Ishikawa (cell line): ENCODE measurements around the gene SPAST.

Source experiments
- CEBPB ChIP-seq: IDR thresholded peaks from 2 replicates; pipeline ENCODE4 v1.6.1; 2012
- CREB1 ChIP-seq: IDR thresholded peaks from 2 replicates; pipeline ENCODE4 v1.6.1; 2012; ENCODE audit warnings: low read depth
- EGR1 ChIP-seq: IDR thresholded peaks from 2 replicates; pipeline ENCODE4 v1.6.1; 2012
- EP300 ChIP-seq: IDR thresholded peaks from 2 replicates; pipeline ENCODE4 v1.6.1; 2012; ENCODE audit warnings: borderline replicate concordance
- NFIC ChIP-seq: IDR thresholded peaks from 2 replicates; pipeline ENCODE4 v1.6.1; 2012
- RAD21 ChIP-seq: IDR thresholded peaks from 2 replicates; pipeline ENCODE4 v1.6.1; 2012; ENCODE audit warnings: low read depth
- TAF1 ChIP-seq: IDR thresholded peaks from 2 replicates; pipeline ENCODE4 v1.6.1; 2012; ENCODE audit warnings: low read depth, mild to moderate bottlenecking
- YY1 ChIP-seq: IDR thresholded peaks from 2 replicates; pipeline ENCODE4 v1.6.1; 2012; ENCODE audit warnings: low read depth
- ZBTB7A ChIP-seq: IDR thresholded peaks from 2 replicates; pipeline ENCODE4 v1.6.1; 2012; ENCODE audit warnings: low read depth
- TF ChIP-seq, protein P1 (sequence below): IDR thresholded peaks from 2 replicates; pipeline ENCODE4 v1.6.1; 2012
- TF ChIP-seq, protein P2 (sequence below): IDR thresholded peaks from 2 replicates; pipeline ENCODE4 v1.6.1; 2012; ENCODE audit warnings: low read depth, mild to moderate bottlenecking
- TF ChIP-seq, protein P3 (sequence below): IDR thresholded peaks from 2 replicates; pipeline ENCODE4 v1.6.1; 2012

DNA sequence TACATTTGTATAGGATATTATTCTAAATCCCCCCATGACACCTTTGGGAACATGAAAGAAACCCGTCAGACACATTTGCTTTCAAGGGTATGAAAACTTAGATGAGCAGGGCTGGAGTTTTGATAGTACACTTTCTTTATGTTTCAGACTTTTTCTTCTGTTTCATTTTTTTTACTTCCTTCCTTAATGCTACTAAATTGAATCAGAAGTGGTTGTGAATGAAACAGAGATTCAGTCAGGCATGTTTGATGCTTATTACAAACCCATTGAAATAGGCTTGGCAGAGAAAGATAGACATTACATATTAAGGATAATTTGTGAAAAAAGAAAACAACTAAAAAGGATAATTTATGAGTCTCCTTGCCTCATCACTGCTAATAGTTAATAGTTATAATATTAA lies 129.1 kb downstream of the SPAST start:
- TF ChIP-seq ZBTB7A: no peak
- TF ChIP-seq TAF1: no peak
- TF ChIP-seq RAD21: no peak
- no peak for TF ChIP-seq CEBPB
- TF ChIP-seq, protein P1, sequence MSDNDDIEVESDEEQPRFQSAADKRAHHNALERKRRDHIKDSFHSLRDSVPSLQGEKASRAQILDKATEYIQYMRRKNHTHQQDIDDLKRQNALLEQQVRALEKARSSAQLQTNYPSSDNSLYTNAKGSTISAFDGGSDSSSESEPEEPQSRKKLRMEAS: no peak
- TF ChIP-seq, protein P2, sequence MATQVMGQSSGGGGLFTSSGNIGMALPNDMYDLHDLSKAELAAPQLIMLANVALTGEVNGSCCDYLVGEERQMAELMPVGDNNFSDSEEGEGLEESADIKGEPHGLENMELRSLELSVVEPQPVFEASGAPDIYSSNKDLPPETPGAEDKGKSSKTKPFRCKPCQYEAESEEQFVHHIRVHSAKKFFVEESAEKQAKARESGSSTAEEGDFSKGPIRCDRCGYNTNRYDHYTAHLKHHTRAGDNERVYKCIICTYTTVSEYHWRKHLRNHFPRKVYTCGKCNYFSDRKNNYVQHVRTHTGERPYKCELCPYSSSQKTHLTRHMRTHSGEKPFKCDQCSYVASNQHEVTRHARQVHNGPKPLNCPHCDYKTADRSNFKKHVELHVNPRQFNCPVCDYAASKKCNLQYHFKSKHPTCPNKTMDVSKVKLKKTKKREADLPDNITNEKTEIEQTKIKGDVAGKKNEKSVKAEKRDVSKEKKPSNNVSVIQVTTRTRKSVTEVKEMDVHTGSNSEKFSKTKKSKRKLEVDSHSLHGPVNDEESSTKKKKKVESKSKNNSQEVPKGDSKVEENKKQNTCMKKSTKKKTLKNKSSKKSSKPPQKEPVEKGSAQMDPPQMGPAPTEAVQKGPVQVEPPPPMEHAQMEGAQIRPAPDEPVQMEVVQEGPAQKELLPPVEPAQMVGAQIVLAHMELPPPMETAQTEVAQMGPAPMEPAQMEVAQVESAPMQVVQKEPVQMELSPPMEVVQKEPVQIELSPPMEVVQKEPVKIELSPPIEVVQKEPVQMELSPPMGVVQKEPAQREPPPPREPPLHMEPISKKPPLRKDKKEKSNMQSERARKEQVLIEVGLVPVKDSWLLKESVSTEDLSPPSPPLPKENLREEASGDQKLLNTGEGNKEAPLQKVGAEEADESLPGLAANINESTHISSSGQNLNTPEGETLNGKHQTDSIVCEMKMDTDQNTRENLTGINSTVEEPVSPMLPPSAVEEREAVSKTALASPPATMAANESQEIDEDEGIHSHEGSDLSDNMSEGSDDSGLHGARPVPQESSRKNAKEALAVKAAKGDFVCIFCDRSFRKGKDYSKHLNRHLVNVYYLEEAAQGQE: no peak
- TF ChIP-seq CREB1: no peak
- no peak for TF ChIP-seq YY1
- TF ChIP-seq NFIC: no peak
- TF ChIP-seq EGR1: no peak
- no peak for TF ChIP-seq EP300
- TF ChIP-seq, protein P3, sequence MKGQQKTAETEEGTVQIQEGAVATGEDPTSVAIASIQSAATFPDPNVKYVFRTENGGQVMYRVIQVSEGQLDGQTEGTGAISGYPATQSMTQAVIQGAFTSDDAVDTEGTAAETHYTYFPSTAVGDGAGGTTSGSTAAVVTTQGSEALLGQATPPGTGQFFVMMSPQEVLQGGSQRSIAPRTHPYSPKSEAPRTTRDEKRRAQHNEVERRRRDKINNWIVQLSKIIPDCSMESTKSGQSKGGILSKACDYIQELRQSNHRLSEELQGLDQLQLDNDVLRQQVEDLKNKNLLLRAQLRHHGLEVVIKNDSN: no peak
